ENCODE data around the gene WNK2. TPM values are rescaled to one million over a fixed set of nuclear protein-coding genes. Genes with fewer than 3 reads are reported as not detected.

The WNK2 gene
- total RNA-seq, 4 donors from 2014 or later, result 18.6 to 89.9 (median 40.8) TPM

- WGBS, result 43% methylated on average over 1 of the region's 1 CpG
- no peak for TF ChIP-seq CTCF (IDR thresholded peaks at IDR 0.05)
- TF ChIP-seq EP300 (IDR thresholded peaks at IDR 0.05), result no peak
- TF ChIP-seq POLR2A (IDR thresholded peaks at IDR 0.05; ENCODE audit: low read depth), result no peak
- TF ChIP-seq POLR2AphosphoS5 (IDR thresholded peaks at IDR 0.05), result no peak
- DNase-seq (ENCODE audit: extremely low spot score), result no peak
- no peaks in the 10 kb centered on the region for H3K27me3 ChIP-seq
- H3K27ac ChIP-seq (replicated peaks in 1 of 4), result peak overlapping the region; percentile 13 to 92 (median 55)
- H3K36me3 ChIP-seq, result no peaks in the 10 kb centered on the region
- intact Hi-C loops (cut with DNase I), result no loop called here
- H3K9me3 ChIP-seq, result no peaks in the 10 kb centered on the region
- peaks cover 57 to 99% (median 78%) of the 10 kb centered on the region in 4 donors for H3K4me1 ChIP-seq
- no peak overlapping the region for H3K4me3 ChIP-seq
These were observed 10.3 kb downstream of the WNK2 start for GRCh38 chr9:93194221-93194625.

DNA sequence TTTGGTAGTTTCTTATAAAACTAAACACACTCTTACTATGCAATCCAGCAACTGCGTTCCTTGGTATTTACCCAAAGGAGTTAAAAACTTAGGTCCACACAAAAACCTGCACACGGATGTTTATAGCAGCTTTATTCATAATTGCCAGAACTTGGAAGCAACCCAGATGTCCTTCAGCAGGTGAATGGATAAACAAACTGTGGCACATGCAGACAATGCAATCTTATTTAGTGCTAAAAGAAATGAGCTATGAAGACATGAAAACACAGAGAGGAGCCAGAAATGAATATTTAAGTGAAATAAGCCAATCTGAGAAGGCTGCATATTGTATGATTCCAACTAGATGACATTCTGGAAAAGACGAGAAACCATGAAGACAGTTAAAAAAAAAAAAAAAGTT lies 10.7 kb downstream of the WNK2 start:
- Histone ChIP-seq H3K4me3 (no peak overlapping the region), H3K27me3 (no peaks in the 10 kb centered on the region), H3K27ac (replicated peaks in 1 of 4) (peak overlapping the region in 3 of 4 donors; percentile 51 to 92 (median 59)), H3K36me3 (no peaks in the 10 kb centered on the region), H3K4me1 (peaks cover 55 to 97% (median 76%) of the 10 kb centered on the region in 4 donors), H3K9me3 (no peaks in the 10 kb centered on the region)
- intact Hi-C loops (cut with DNase I), result no loop called here
- WGBS, result 39% methylated on average over 3 of the region's 3 CpGs
- no peak for DNase-seq (ENCODE audit: extremely low spot score)
- TF ChIP-seq CTCF (IDR thresholded peaks at IDR 0.05), result no peak
- no peak for TF ChIP-seq EP300 (IDR thresholded peaks at IDR 0.05)
- TF ChIP-seq POLR2AphosphoS5 (IDR thresholded peaks at IDR 0.05), result no peak
- TF ChIP-seq POLR2A (IDR thresholded peaks at IDR 0.05; ENCODE audit: low read depth), result no peak

- no peaks in the 10 kb centered on the region for H3K27me3 ChIP-seq
- peak overlapping the region; percentile 78 to 86 (median 81) for H3K27ac ChIP-seq (replicated peaks in 1 of 4)
- no peaks in the 10 kb centered on the region for H3K9me3 ChIP-seq
- 83% methylated on average over 9 of the region's 9 CpGs for WGBS
- intact Hi-C loops (cut with DNase I), result no loop called here
- peaks cover 57 to 97% (median 80%) of the 10 kb centered on the region in 4 donors for H3K4me1 ChIP-seq
- no peaks in the 10 kb centered on the region for H3K36me3 ChIP-seq
- no peak for DNase-seq (ENCODE audit: extremely low spot score)
- H3K4me3 ChIP-seq, result no peak overlapping the region
- TF ChIP-seq POLR2A (IDR thresholded peaks at IDR 0.05; ENCODE audit: low read depth) (no peak), POLR2AphosphoS5 (IDR thresholded peaks at IDR 0.05) (no peak)
These were observed 12.4 kb downstream of the WNK2 start for GRCh38 chr9:93196096-93197055.

DNA sequence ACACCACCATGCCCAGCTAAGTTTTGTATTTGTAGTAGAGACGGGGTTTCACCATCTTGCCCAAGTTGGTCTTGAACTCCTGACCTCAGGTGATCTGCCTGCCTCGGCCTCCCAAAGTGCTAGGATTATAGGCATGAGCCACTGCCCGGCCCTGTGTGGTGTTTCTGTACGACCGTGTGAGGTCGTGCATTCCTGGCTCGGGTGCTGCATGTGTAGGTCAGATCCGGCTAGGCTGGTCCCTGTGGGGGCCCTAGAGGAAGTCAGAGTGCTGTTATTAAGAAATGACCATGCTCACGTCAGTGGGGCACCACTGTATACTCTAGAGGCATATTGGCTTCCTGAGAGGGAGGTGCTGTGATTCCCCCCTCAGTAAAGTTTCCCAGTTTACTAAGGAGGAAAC lies 13.7 kb downstream of the WNK2 start:
- TF ChIP-seq CTCF (IDR thresholded peaks at IDR 0.05) (no peak), EP300 (IDR thresholded peaks at IDR 0.05) (no peak), POLR2AphosphoS5 (IDR thresholded peaks at IDR 0.05) (no peak), POLR2A (IDR thresholded peaks at IDR 0.05; ENCODE audit: low read depth) (no peak)

DNA sequence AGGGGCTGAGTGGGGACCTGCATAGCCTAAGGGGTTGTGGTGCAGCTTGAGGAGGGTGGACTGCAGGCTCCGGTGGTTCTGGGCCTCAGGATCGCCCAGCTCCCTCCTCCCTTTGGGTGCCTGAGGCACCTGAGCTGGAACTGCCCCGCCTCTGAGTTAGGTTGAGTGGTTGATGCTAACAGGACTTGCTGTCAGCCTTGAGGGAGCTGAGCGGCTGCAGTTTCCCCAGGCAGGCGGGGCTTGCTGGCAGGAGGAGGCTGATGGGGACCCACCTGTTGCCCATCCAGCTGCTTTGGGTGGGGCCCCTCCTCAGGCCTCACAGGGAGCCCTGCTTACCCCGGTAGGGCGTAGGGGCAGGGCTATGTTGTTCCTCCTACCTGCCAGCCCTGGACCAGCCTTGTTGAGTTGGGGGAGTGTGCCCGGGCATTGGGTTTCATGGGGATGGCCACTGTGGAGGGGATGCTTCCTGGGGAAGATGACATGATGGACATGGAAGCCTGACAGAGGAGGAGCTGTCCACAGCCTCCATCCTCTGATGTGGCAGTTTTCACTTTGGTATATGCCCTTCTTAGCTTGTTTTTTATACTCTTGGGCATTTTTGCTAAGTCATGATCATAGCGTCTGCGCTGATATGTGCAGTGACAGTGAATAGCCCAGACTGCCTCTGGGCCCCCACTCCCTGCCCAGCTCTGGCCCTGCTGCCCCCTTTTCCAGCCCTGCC lies 14.3 kb downstream of the WNK2 start:
- intact Hi-C loops (cut with DNase I), result no loop called here
- H3K36me3 ChIP-seq, result no peaks in the 10 kb centered on the region
- TF ChIP-seq POLR2A (IDR thresholded peaks at IDR 0.05; ENCODE audit: low read depth), result no peak
- no peak for TF ChIP-seq POLR2AphosphoS5 (IDR thresholded peaks at IDR 0.05)
- TF ChIP-seq EP300 (IDR thresholded peaks at IDR 0.05), result no peak
- no peak for TF ChIP-seq CTCF (IDR thresholded peaks at IDR 0.05)
- peaks cover 68 to 97% (median 84%) of the 10 kb centered on the region in 4 donors for H3K4me1 ChIP-seq
- peak overlapping the region; percentile 78 to 86 (median 81) for H3K27ac ChIP-seq (replicated peaks in 1 of 4)
- no peak for DNase-seq (ENCODE audit: extremely low spot score)
- H3K27me3 ChIP-seq, result no peaks in the 10 kb centered on the region
- WGBS, result 84% methylated on average over 10 of the region's 10 CpGs
- H3K9me3 ChIP-seq, result no peaks in the 10 kb centered on the region
- H3K4me3 ChIP-seq, result no peak overlapping the region

More for the DNA sequence above, 13.7 kb downstream of the WNK2 start:
- Histone ChIP-seq H3K36me3 (no peaks in the 10 kb centered on the region), H3K27ac (replicated peaks in 1 of 4) (peak overlapping the region; percentile 78 to 86 (median 81)), H3K4me1 (peaks cover 67 to 97% (median 84%) of the 10 kb centered on the region in 4 donors), H3K9me3 (no peaks in the 10 kb centered on the region), H3K4me3 (no peak overlapping the region), H3K27me3 (no peaks in the 10 kb centered on the region)
- intact Hi-C loops (cut with DNase I), result no loop called here
- 55% methylated on average over 8 of the region's 9 CpGs for WGBS
- DNase-seq (ENCODE audit: extremely low spot score), result no peak

All from esophagus muscularis mucosa (tissue), 4 donors.